Measurements from ENCODE around the gene NOM1.

NOM1 gene

DNA sequence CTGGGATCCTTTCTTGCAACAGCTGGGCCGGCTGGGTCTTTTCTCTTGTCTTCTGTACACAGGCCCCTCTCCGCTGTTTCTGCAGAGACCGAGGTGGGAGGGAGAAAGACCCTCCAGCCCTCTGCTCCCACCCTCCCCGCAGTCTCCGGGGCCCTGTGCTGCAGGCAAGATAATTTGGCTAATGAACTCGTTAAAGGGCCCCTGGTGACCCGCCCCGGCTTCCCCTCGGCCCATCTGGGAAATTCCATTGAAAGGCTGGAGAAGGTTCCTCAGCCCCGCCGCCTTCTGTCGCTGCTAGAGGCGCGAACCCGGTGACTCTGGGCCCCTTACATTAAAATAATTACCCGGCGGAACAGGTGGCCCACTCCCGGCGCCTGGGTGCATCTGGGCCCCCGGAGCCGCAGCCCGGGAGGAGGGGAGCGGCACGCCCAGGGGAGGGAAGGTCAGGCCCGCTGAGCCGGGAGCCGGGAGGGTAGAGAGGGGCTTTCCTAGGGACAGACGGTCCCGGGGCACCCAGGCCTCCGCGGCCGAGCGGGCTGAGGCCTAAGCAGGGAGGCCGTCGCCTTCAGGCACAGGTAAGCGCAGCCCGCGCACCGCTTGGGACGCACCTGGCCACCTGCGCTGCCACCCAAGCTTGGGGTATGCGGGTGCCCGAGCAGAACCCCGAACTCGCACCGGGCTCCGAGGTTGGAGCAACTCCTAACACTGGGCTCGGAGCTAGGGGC, 68.3 kb downstream of the NOM1 start:
- no peak for DNase-seq

DNA sequence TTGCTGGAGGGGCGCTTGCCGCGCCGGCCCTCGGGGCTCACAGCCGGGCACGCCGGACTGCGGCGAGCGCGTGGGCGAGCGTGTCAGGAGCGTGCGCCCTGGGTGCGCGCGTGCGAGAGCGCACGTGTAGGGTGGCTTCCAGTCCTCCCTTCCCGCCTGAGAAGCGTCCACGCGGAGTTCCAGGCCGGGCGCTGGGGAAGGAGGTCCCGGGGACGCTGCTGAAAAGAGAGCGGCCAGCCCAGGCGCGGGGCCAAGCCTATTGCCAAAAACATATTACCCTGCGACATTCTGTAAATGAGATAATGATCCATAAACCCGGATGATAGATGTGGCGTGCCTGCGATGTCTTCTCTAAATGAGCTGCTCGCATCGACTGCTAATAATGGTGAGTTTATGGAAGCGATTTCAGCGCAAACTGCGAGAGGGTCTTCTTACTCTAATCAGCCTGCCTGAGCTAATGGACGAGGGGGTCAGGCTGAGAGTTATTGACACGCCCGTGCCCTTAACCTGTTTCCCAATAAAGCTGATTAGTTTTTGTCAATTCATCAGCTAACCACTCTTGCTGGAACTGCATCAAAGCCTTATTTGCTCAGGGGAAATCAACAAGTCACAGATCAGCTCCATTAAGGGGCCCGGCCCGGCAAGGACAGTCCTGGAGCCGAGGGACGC, 69.0 kb downstream of the NOM1 start:
- DNase-seq, result no peak

DNA sequence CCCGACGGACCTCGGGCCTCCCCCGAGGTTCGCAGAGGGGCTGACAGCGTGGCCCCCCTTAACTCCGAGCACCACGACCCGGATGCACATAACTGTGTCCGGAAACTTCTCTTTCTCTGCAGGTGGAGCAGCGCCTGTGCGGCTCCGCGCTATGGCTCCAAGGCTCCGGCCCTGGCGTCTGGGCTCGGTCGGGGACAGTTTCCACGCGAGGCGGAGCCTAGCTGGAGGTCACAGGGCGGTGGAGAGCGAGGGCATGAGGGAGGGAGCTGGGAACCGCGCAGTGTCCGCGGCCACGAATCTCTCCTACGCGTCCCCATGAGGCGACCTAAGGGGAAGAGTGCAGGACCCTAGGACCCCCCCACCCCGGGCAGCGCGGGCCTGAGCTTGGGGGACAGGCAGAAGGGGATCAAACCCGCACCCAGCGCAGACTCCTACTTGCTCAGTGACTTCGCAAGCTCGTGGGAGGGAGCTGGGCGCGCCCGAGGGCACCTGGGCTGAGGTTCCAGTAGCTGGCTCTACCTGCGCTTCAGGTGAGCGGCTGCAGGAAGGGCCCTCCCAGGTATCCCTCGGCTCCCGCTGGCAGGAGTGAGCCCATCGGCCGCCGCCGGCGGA, 69.6 kb downstream of the NOM1 start:
- DNase-seq, result no peak

DNA sequence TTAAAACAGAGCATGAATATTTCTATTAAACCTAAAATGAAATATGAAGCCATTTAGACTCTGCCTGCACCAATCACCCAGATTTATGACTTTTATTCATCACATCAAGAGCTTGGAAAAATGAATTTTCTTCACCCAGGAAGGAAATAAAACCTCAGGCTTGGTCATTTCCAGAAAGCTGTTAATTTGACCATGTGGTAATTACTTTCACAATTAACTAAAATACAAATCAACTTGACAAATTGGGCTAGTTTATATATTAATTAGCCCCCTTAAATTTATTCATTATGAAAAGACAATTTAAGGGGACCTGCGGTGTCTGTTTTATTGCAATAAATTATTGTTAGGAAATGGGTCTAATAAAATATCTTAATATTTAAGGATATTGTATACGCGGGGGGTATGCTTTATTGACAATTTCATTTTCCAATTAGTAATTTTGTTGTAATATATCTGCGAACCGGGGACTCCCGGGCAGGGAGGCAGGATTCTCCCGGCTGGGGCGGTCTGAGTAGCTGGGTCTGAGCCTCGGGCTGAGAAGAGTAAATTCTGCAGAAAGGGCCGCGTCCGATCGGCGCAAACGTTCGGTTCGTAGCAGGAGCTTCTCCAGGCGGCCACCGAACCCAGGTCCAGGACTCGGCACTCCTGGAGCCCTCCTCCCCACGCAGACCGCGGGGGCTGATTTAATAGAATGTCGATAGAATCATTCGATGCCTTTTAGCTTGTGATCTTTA, 70.4 kb downstream of the NOM1 start:
- DNase-seq, result no peak

DNA sequence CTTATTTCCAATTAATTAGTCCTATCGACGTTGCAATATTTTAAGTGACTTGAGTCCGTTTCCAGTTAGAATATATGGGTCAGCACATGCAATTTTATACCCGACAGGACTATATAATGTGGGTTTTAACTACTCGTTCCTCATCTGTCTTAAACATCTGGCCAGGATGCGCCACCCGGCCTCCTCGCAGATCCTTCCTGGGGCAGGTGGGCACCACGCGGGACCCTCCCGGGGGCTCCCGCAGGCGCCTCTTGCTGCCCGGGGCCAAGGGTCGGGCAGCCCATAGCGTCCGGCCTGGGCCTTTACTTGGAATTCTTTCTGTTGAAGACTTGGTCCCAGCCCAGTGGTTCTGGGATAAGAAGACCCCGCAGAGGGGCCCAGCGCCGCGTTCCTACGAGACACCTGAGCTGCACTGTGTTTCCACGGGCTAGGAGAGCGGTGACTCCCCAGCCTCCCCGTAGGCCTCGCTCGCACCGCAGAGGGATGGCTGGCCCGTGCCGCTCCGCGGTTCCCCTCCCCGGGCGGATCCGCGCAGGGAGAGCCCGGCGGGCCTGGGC, 71.1 kb downstream of the NOM1 start:
- DNase-seq, result no peak

DNA sequence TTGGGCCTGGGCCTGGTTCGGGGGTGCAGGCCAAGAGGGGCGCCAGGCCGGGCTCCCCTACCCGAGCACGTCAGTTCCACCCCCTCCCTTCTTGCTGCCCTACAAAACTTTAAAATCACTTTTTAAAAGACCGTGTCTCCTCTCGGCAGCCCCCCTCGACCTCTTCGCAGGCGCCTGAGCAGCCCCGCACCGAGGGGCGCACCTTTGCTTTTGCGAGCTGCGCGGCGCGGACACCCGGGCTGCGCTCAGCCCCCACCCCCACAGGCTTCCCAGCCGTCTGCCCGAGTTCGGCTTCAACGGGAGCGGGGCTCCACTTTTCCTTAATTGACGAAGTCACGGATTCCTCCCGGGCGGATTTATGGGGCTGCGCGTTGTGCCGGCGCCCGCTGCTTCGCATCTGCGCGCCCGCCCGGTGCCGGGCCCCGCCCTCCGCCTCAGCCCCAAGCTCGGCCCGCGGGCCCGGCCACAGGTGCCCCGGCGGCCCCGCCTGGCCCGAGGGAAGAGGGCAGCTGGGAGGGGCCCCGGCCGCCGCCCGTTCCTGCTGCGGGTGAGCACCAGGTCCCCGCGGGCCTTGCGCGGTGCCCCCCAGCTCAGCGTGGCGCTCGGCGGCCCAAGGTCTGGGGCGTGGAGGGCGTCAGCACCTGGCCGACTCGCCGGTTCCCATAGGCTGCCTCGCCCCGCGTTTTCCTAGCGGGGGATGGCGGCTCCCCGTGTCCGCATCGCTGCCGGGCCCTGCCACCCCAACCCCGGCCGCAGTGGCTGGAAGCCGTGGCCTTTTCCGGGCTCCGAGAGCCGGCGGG, 71.8 kb downstream of the NOM1 start:
- no peak for DNase-seq

DNA sequence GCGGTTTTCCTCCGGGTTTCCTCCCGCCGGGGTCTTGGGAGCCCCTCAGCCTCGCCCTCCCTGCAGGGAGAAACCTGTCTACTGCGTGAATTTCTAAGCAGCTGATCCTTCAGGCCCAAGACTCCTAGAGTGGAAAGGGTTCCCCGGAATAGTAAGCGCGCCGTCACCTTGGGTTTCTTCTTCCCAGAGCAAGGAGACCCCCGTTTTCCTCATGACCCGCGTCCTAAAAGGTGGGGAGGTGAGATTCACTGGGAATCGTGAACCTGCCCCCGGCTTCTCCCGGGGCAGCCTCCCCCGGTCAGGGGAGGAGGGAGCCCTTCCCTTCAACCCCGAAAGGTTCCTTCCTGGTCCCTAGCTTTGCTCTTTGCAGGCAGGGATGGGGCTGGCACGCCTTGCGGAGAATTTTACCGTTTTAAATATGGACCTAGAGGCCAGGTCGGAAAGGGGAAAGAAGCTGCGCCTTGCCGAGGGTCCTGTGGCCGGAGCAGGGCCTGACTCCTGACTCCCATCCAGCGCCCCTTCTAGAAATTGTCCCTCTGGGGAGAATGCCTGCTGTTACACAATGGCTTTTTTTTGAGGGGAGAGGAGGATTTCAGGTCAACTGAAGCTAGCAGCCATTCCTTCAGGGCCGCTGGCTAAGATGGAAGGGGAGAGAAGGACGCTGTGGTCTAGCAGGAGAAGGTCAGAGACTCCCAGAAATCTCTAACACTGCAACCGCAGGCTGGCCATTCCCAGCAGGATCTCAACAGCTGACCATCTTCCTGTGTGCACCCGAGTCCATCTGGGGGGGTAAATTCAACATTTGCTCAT, 72.6 kb downstream of the NOM1 start:
- DNase-seq, result no peak

Measured in NCI-H748 treated with DMSO at 0.1 percent for 48 hours (cell line).